HL-60 (cell line): ENCODE results near the gene RNF220.

Experiments used
- DNase-seq, 2 experiments: peaks; one replicate each; pipeline ENCODE4 v3.0.0-alpha.2; 2010 to 2020; ENCODE audit warnings: low read depth in 1 of 2, low spot score in 1 of 2
- H3K27ac ChIP-seq: fragments of 250-450 bp; sonication (Bioruptor Pico); replicated peaks from 2 replicates; pipeline ENCODE4 v1.5.1; 2020; ENCODE audit warnings: mild to moderate bottlenecking, moderate library complexity
- H3K27me3 ChIP-seq: fragments of 250-450 bp; sonication (Bioruptor Pico); 2 replicates; pipeline ENCODE4 v1.5.1; 2021; ENCODE audit warnings: mild to moderate bottlenecking, moderate library complexity; ENCODE audit not compliant: insufficient read depth, poor library complexity, severe bottlenecking
- H3K4me3 ChIP-seq: replicated peaks from 2 replicates; pipeline ENCODE4 v1.5.1; 2011; ENCODE audit warnings: mild to moderate bottlenecking, control low read depth, low read length; ENCODE audit not compliant: insufficient read depth
- CTCF ChIP-seq: IDR thresholded peaks from one replicate; pipeline ENCODE4 v1.5.1; 2011; ENCODE audit warnings: low read length, control low read depth, inconsistent platforms; ENCODE audit not compliant: insufficient read depth
- GABPA ChIP-seq: IDR thresholded peaks from 2 replicates; pipeline ENCODE4 v1.6.1; 2012; ENCODE audit warnings: low read depth
- POLR2AphosphoS5 ChIP-seq: IDR thresholded peaks from 2 replicates; pipeline ENCODE4 v1.6.1; 2012; ENCODE audit warnings: low read depth
- REST ChIP-seq: IDR thresholded peaks from 2 replicates; pipeline ENCODE4 v1.6.1; 2012; ENCODE audit warnings: low read depth; ENCODE audit not compliant: insufficient replicate concordance
- SPI1 ChIP-seq: IDR thresholded peaks from 2 replicates; pipeline ENCODE4 v1.6.1; 2012; ENCODE audit warnings: low read depth, mild to moderate bottlenecking, borderline replicate concordance

The RNF220 gene

GRCh38 chr1:44620072-44620471 is 215.0 kb downstream of the RNF220 start:
- DNase-seq = no peak
- TF ChIP-seq POLR2AphosphoS5 (no peak), CTCF (no peak), GABPA (no peak), SPI1 (no peak), REST (no peak)
- Histone ChIP-seq H3K27ac (no peak overlapping the region), H3K27me3 (no peaks in the 10 kb centered on the region), H3K4me3 (no peak overlapping the region)

GRCh38 chr1:44621841-44622286 is 216.8 kb downstream of the RNF220 start:
- Histone ChIP-seq H3K4me3 (no peak overlapping the region), H3K27ac (no peak overlapping the region), H3K27me3 (no peaks in the 10 kb centered on the region)
- no peak for DNase-seq
- TF ChIP-seq SPI1 = no peak
- no peak for TF ChIP-seq REST
- TF ChIP-seq POLR2AphosphoS5 = no peak
- TF ChIP-seq CTCF = no peak
- TF ChIP-seq GABPA = no peak

GRCh38 chr1:44624268-44624901 is 219.3 kb downstream of the RNF220 start:
- Histone ChIP-seq H3K27me3 (no peaks in the 10 kb centered on the region), H3K4me3 (no peak overlapping the region), H3K27ac (no peak overlapping the region)
- no peak for DNase-seq
- TF ChIP-seq GABPA (no peak), REST (no peak), POLR2AphosphoS5 (no peak), CTCF (no peak), SPI1 (no peak)
